Nephron (organoid): ENCODE measurements around the gene MARCKS.

Source experiments
- H3K27ac Mint-ChIP-seq, 3 experiments: 2 replicates each; pipeline ENCODE4 v1.8.0; 2020; ENCODE audit warnings: mixed read lengths in 3 of 3, mild to moderate bottlenecking in 2 of 3, moderate library complexity in 1 of 3
- H3K27me3 Mint-ChIP-seq: 2 replicates; pipeline ENCODE4 v1.8.0; 2021; ENCODE audit warnings: low read depth, mild to moderate bottlenecking, moderate library complexity, mixed read lengths
- H3K36me3 Mint-ChIP-seq: 2 replicates; pipeline ENCODE4 v1.8.0; 2020; ENCODE audit warnings: low read depth, mixed read lengths
- H3K4me1 Mint-ChIP-seq: 2 replicates; pipeline ENCODE4 v1.8.0; 2020; ENCODE audit warnings: mixed read lengths
- H3K4me3 Mint-ChIP-seq, 3 experiments: 2 replicates each; pipeline ENCODE4 v1.8.0; 2020; ENCODE audit warnings: mild to moderate bottlenecking in 3 of 3, mixed read lengths in 3 of 3, moderate library complexity in 2 of 3
- H3K9me3 Mint-ChIP-seq: 2 replicates; pipeline ENCODE4 v1.8.0; 2020; ENCODE audit warnings: mixed read lengths
- CTCF ChIP-seq, 3 experiments: fragments of 200-600 bp; sonication (generic); IDR thresholded peaks; one replicate each; pipeline ENCODE4 v1.5.0; 2021; ENCODE audit warnings: antibody characterized with exemption in 3 of 3; ENCODE audit not compliant: unreplicated experiment in 3 of 3

MARCKS gene

GRCh38 chr6:113873043-113873667 lies 16.0 kb downstream of the MARCKS start:
- no peaks in the 10 kb centered on the region for H3K36me3 Mint-ChIP-seq
- H3K27ac Mint-ChIP-seq, result no peak overlapping the region
- H3K9me3 Mint-ChIP-seq, result no peaks in the 10 kb centered on the region
- H3K4me3 Mint-ChIP-seq, result peak overlapping the region; percentile 16 to 28 (median 22)
- no peak for TF ChIP-seq CTCF (IDR thresholded peaks at IDR 0.05; ENCODE audit: unreplicated experiment in 3 of 3)
- H3K27me3 Mint-ChIP-seq, result no peaks in the 10 kb centered on the region
- H3K4me1 Mint-ChIP-seq, result peaks cover 3% of the 10 kb centered on the region

GRCh38 chr6:113875470-113875869 lies 18.3 kb downstream of the MARCKS start:
- H3K4me1 Mint-ChIP-seq, result peaks cover 21% of the 10 kb centered on the region
- no peaks in the 10 kb centered on the region for H3K27me3 Mint-ChIP-seq
- no peak for TF ChIP-seq CTCF (IDR thresholded peaks at IDR 0.05; ENCODE audit: unreplicated experiment in 3 of 3)
- H3K36me3 Mint-ChIP-seq, result no peaks in the 10 kb centered on the region
- peak overlapping the region in 1 of 3 experiments; percentile 6 for H3K27ac Mint-ChIP-seq
- no peak overlapping the region for H3K4me3 Mint-ChIP-seq
- H3K9me3 Mint-ChIP-seq, result no peaks in the 10 kb centered on the region

GRCh38 chr6:113876695-113877094 lies 19.6 kb downstream of the MARCKS start:
- TF ChIP-seq CTCF (IDR thresholded peaks at IDR 0.05; ENCODE audit: unreplicated experiment in 3 of 3), result no peak

GRCh38 chr6:113879186-113880096 lies 22.3 kb downstream of the MARCKS start:
- peak; percentile 70 to 84 (median 79) for TF ChIP-seq CTCF (IDR thresholded peaks at IDR 0.05; ENCODE audit: unreplicated experiment in 3 of 3)
- H3K36me3 Mint-ChIP-seq, result no peaks in the 10 kb centered on the region
- peak overlapping the region; percentile 33 to 74 (median 58) for H3K27ac Mint-ChIP-seq
- H3K4me3 Mint-ChIP-seq, result no peak overlapping the region
- H3K4me1 Mint-ChIP-seq, result peaks cover 25% of the 10 kb centered on the region
- no peaks in the 10 kb centered on the region for H3K27me3 Mint-ChIP-seq
- no peaks in the 10 kb centered on the region for H3K9me3 Mint-ChIP-seq

More at GRCh38 chr6:113876695-113877094, 19.6 kb downstream of the MARCKS start:
- Mint-ChIP-seq H3K27me3 (no peaks in the 10 kb centered on the region), H3K4me3 (no peak overlapping the region), H3K36me3 (no peaks in the 10 kb centered on the region), H3K9me3 (no peaks in the 10 kb centered on the region), H3K27ac (peak overlapping the region in 1 of 3 experiments; percentile 69), H3K4me1 (peaks cover 21% of the 10 kb centered on the region)

GRCh38 chr6:113881478-113881980 lies 24.4 kb downstream of the MARCKS start:
- Mint-ChIP-seq H3K4me1 (peaks cover 25% of the 10 kb centered on the region), H3K4me3 (no peak overlapping the region), H3K36me3 (no peaks in the 10 kb centered on the region), H3K9me3 (no peaks in the 10 kb centered on the region), H3K27me3 (no peaks in the 10 kb centered on the region), H3K27ac (no peak overlapping the region)
- no peak for TF ChIP-seq CTCF (IDR thresholded peaks at IDR 0.05; ENCODE audit: unreplicated experiment in 3 of 3)
